Osteoblast (primary cell): ENCODE results near the gene MRPL54. TPM values are rescaled to one million over a fixed set of nuclear protein-coding genes. Genes with fewer than 3 reads are reported as not detected.
A peak's percentile ranks its signal among the peaks of the same experiment; 100 is the strongest.

Experiments used
- DNase-seq: peaks from one replicate; pipeline ENCODE4 v3.0.0; 2011; ENCODE audit warnings: low spot score, mixed read lengths; ENCODE audit not compliant: insufficient read length; ENCODE audit errors: missing footprints
- H2AFZ ChIP-seq: 2 replicates; pipeline ENCODE4 v1.6.0; 2011; ENCODE audit warnings: mild to moderate bottlenecking, low read length
- H3K27ac ChIP-seq: 2 replicates; pipeline ENCODE4 v1.5.1; 2011; ENCODE audit warnings: mild to moderate bottlenecking, low read depth, low read length, moderate library complexity
- H3K27me3 ChIP-seq: 2 replicates; pipeline ENCODE4 v1.6.0; 2012; ENCODE audit warnings: mild to moderate bottlenecking, control low read depth, inconsistent platforms, low read length, moderate library complexity; ENCODE audit not compliant: insufficient read depth
- H3K36me3 ChIP-seq: 2 replicates; pipeline ENCODE4 v1.5.1; 2011; ENCODE audit warnings: mild to moderate bottlenecking, low read length, control low read depth, moderate library complexity; ENCODE audit not compliant: insufficient read depth
- H3K4me1 ChIP-seq: 2 replicates; pipeline ENCODE4 v1.5.1; 2011; ENCODE audit warnings: mild to moderate bottlenecking, low read length, control low read depth, moderate library complexity; ENCODE audit not compliant: insufficient read depth
- H3K4me2 ChIP-seq: 2 replicates; pipeline ENCODE4 v1.6.0; 2011; ENCODE audit warnings: mild to moderate bottlenecking, low read length; ENCODE audit not compliant: insufficient read depth
- H3K4me3 ChIP-seq: fragments of 200-600 bp; sonication (generic); 3 replicates; pipeline ENCODE4 v1.5.1; 2012; ENCODE audit warnings: mild to moderate bottlenecking, low read length, inconsistent platforms; ENCODE audit not compliant: insufficient read depth
- H3K79me2 ChIP-seq: 2 replicates; pipeline ENCODE4 v1.6.0; 2012; ENCODE audit warnings: mild to moderate bottlenecking, low read length, control low read depth, inconsistent platforms; ENCODE audit not compliant: insufficient read depth
- H3K9me3 ChIP-seq: 2 replicates; pipeline ENCODE4 v1.5.1; 2011; ENCODE audit warnings: low read depth, low read length, control low read depth
- H4K20me1 ChIP-seq: 2 replicates; pipeline ENCODE4 v1.6.0; 2012; ENCODE audit warnings: mild to moderate bottlenecking, low read length, control low read depth; ENCODE audit not compliant: insufficient read depth
- CTCF ChIP-seq: IDR thresholded peaks from 2 replicates; pipeline ENCODE4 v1.5.1; 2011; ENCODE audit warnings: mild to moderate bottlenecking, low read depth, low read length, moderate library complexity; ENCODE audit errors: extremely low read depth
- total RNA-seq: library from RNA; depleted of rRNA; stranded (reverse); fragments of >200 nt; gene quantifications from 2 replicates; pipeline ENCODE4 v1.2.3, GENCODE V29; 2012

Gene MRPL54
- total RNA-seq, 1 donor = 41.6 TPM

DNA sequence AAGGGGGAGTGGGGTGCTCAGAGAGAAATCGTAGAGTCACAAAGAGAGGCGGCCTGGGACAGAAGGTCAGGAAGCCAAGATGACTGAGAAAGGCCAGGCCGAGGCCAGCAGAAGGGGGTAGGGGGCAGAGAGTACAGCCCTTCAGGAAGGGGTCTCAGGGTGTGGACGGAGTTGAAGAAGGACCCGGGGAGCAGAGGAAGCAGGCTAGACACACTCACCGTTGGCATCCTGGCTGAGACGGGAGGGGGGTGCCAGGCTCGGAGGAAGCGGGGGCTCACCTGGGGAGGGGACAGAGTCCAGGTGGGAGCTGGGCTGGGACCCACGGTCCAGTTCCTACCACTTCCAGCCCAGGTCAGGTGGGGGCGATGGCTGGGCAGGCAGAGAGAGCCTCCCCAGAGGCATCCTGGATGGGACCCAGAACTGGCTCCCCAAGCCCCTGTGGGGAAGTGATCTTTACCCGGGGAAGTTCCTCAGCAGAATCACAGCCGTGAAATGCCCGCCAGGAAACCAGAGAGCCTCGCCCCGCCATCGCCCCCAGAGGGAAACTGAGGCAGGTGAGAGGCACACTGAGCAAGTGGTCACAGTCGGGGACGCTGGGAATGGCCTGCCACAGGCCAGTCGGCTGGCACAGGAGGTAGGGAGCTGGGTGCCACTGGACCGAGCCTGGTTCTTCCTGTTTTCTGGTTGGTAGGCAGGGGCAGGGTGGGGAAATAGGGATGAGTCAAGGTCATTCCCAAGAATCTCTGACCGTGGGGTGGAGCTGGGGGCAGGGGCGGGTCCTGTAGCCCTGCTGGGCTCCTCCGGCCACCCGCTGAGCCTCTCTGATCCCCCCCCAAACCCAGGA lies 22.3 kb downstream of the MRPL54 start:
- no peaks in the 10 kb centered on the region for H3K79me2 ChIP-seq
- H3K9me3 ChIP-seq = peaks cover 13% of the 10 kb centered on the region
- no peaks in the 10 kb centered on the region for H3K36me3 ChIP-seq
- H3K27me3 ChIP-seq = peaks cover 9% of the 10 kb centered on the region
- H3K4me3 ChIP-seq = no peak overlapping the region
- H2AFZ ChIP-seq = no peak overlapping the region
- no peaks in the 10 kb centered on the region for H3K4me1 ChIP-seq
- no peak overlapping the region for H3K27ac ChIP-seq
- H4K20me1 ChIP-seq = no peaks in the 10 kb centered on the region
- no peak for TF ChIP-seq CTCF
- DNase-seq = peak; percentile 90
- no peak overlapping the region for H3K4me2 ChIP-seq

GRCh38 chr19:3785451-3785937 lies 23.0 kb downstream of the MRPL54 start:
- no peak overlapping the region for H3K4me2 ChIP-seq
- H3K36me3 ChIP-seq = no peaks in the 10 kb centered on the region
- H3K79me2 ChIP-seq = no peaks in the 10 kb centered on the region
- peaks cover 9% of the 10 kb centered on the region for H3K27me3 ChIP-seq
- no peaks in the 10 kb centered on the region for H4K20me1 ChIP-seq
- no peak overlapping the region for H3K4me3 ChIP-seq
- H3K27ac ChIP-seq = no peak overlapping the region
- H2AFZ ChIP-seq = no peak overlapping the region
- no peaks in the 10 kb centered on the region for H3K4me1 ChIP-seq
- no peak for DNase-seq
- peaks cover 13% of the 10 kb centered on the region for H3K9me3 ChIP-seq
- no peak for TF ChIP-seq CTCF

GRCh38 chr19:3785938-3786824 lies 23.7 kb downstream of the MRPL54 start, which contains the start of gene MATK:
Gene MATK, minus strand, starts transcription at chr19:3786381. Its CDS starts 1,246 bp downstream, at chr19:3785135.
- Histone ChIP-seq H3K4me2 (no peak within 1 kb of the TSS), H4K20me1 (no peaks in the 10 kb centered on the region), H3K4me1 (no peaks in the 10 kb centered on the region), H3K27me3 (peaks cover 9% of the 10 kb centered on the region), H3K27ac (no peak within 1 kb of the TSS), H2AFZ (no peak within 1 kb of the TSS), H3K9me3 (peaks cover 12% of the 10 kb centered on the region), H3K36me3 (no peaks in the 10 kb centered on the region), H3K4me3 (no peak within 1 kb of the TSS), H3K79me2 (no peaks in the 10 kb centered on the region)
- peak; percentile 81 for DNase-seq
- no peak for TF ChIP-seq CTCF
